Measurements from ENCODE around the gene NINL. TPM values are rescaled to one million over a fixed set of nuclear protein-coding genes. Genes with fewer than 3 reads are reported as not detected.

The NINL gene
- total RNA-seq, 1 donor from 2014 or later: 86.8 TPM

DNA sequence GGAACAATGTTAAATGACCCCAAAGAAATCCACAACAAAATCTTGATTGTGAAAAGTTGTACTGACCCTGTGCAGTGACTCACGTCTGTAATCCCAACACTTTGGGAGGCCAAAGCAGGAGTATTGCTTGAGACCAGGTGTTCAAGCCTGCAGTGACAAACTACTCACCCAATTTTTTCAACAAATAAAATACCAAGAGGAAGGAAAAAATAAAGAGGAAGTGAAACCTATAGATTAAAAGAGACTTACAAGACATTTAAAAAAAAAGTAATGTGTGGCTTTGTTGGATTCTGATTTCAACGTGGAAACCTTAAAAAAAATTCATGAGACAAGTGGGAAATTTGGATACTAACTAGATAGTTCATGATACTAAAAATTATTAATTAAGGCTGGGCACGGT lies 146.0 kb downstream of the NINL start:
- no peak for DNase-seq
- peaks cover 4% of the 10 kb centered on the region for H3K27me3 Mint-ChIP-seq (ENCODE audit: unreplicated experiment)
- no peak for TF ChIP-seq CTCF (IDR thresholded peaks at IDR 0.05; ENCODE audit: partially characterized antibody, unreplicated experiment)
- H3K27ac Mint-ChIP-seq (ENCODE audit: unreplicated experiment): no peak overlapping the region
- H3K36me3 Mint-ChIP-seq (ENCODE audit: unreplicated experiment): peaks cover 4% of the 10 kb centered on the region
- no peak overlapping the region for H3K4me3 Mint-ChIP-seq (ENCODE audit: unreplicated experiment)
- H3K4me1 Mint-ChIP-seq (ENCODE audit: low read depth, unreplicated experiment): no peaks in the 10 kb centered on the region
- no peaks in the 10 kb centered on the region for H3K9me3 Mint-ChIP-seq (ENCODE audit: unreplicated experiment)

DNA sequence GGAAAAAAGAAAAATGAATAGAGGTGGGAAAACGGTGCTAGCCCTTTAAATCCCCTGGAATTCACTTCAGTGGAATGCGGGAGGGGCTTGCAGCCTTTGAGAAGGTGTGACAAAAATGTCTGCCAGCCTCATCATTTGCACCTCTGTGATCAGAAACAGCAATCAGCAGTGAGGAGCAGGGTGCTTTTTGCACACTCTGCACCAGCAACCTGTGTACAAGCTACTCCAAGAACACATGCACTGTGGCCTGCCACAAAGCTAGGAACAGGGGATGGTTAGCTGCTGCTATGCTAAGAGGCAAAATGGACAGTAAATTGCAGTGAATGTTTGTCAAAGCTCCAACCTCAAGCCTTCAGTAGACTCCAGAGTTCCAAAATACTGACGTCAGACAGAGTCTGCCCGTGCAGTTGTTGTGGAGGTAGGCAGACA lies 148.2 kb downstream of the NINL start:
- H3K27me3 Mint-ChIP-seq (ENCODE audit: unreplicated experiment): peaks cover 4% of the 10 kb centered on the region
- H3K4me3 Mint-ChIP-seq (ENCODE audit: unreplicated experiment): no peak overlapping the region
- DNase-seq: no peak
- no peaks in the 10 kb centered on the region for H3K4me1 Mint-ChIP-seq (ENCODE audit: low read depth, unreplicated experiment)
- peaks cover 4% of the 10 kb centered on the region for H3K36me3 Mint-ChIP-seq (ENCODE audit: unreplicated experiment)
- H3K9me3 Mint-ChIP-seq (ENCODE audit: unreplicated experiment): no peaks in the 10 kb centered on the region
- TF ChIP-seq CTCF (IDR thresholded peaks at IDR 0.05; ENCODE audit: partially characterized antibody, unreplicated experiment): no peak
- no peak overlapping the region for H3K27ac Mint-ChIP-seq (ENCODE audit: unreplicated experiment)

DNA sequence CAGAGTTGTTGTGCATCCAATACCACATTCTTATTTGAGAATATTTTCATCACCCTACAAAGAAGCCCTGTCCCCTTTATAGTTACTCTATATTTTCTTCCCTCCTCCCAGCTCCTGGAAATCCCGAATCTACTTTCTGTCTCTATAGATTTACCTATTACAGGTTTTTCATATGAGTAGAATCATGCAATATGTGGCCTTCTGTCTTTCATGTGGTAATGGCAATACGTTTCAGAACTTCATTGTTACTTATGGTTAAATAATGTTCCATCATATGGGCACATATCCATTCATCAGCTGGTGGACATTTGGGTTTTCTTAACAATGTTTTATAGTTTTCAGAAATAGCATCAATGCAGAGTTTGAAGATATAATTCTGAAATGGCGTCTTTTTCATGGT lies 160.8 kb downstream of the NINL start:
- Mint-ChIP-seq H3K4me1 (ENCODE audit: low read depth, unreplicated experiment) (no peaks in the 10 kb centered on the region), H3K27ac (ENCODE audit: unreplicated experiment) (no peak overlapping the region), H3K4me3 (ENCODE audit: unreplicated experiment) (no peak overlapping the region), H3K36me3 (ENCODE audit: unreplicated experiment) (no peaks in the 10 kb centered on the region), H3K9me3 (ENCODE audit: unreplicated experiment) (no peaks in the 10 kb centered on the region), H3K27me3 (ENCODE audit: unreplicated experiment) (no peaks in the 10 kb centered on the region)
- no peak for DNase-seq
- no peak for TF ChIP-seq CTCF (IDR thresholded peaks at IDR 0.05; ENCODE audit: partially characterized antibody, unreplicated experiment)

DNA sequence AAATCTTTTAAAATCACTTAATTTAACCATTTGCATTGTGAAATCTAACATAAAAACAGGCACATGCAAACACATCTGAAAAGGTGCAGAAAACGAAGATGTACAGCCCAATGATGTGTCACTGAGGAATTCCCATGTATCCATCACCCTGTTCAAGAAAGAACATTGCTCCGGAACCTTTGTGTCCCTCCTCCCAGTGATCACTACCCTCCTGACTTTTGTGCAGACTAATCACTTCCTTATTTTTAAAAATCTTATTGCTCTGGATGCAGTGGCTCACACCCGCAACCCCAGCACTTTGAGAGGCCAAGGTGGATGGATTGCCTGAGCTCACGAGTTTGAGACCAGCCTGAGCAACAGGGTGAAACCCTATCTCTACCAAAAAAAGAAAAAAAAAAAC lies 163.3 kb downstream of the NINL start:
- no peak for TF ChIP-seq CTCF (IDR thresholded peaks at IDR 0.05; ENCODE audit: partially characterized antibody, unreplicated experiment)
- Mint-ChIP-seq H3K9me3 (ENCODE audit: unreplicated experiment) (no peaks in the 10 kb centered on the region), H3K36me3 (ENCODE audit: unreplicated experiment) (no peaks in the 10 kb centered on the region), H3K27me3 (ENCODE audit: unreplicated experiment) (no peaks in the 10 kb centered on the region), H3K4me3 (ENCODE audit: unreplicated experiment) (no peak overlapping the region), H3K4me1 (ENCODE audit: low read depth, unreplicated experiment) (no peaks in the 10 kb centered on the region), H3K27ac (ENCODE audit: unreplicated experiment) (no peak overlapping the region)
- DNase-seq: no peak

GRCh38 chr20:25421102-25421501 lies 164.2 kb downstream of the NINL start:
- H3K4me1 Mint-ChIP-seq (ENCODE audit: low read depth, unreplicated experiment): no peaks in the 10 kb centered on the region
- no peak for DNase-seq
- H3K9me3 Mint-ChIP-seq (ENCODE audit: unreplicated experiment): no peaks in the 10 kb centered on the region
- H3K27ac Mint-ChIP-seq (ENCODE audit: unreplicated experiment): no peak overlapping the region
- no peak for TF ChIP-seq CTCF (IDR thresholded peaks at IDR 0.05; ENCODE audit: partially characterized antibody, unreplicated experiment)
- H3K27me3 Mint-ChIP-seq (ENCODE audit: unreplicated experiment): no peaks in the 10 kb centered on the region
- no peak overlapping the region for H3K4me3 Mint-ChIP-seq (ENCODE audit: unreplicated experiment)
- H3K36me3 Mint-ChIP-seq (ENCODE audit: unreplicated experiment): no peaks in the 10 kb centered on the region
